Naive B cell (primary cell): ENCODE data around the gene DAO. TPM values are rescaled to one million over a fixed set of nuclear protein-coding genes. Genes with fewer than 3 reads are reported as not detected.

ENCODE experiments used
- ATAC-seq, 2 donors: fragments of 150-1000 bp; cut with Tn5 transposase; 2 replicates each; pipeline ENCODE4 v1.10.0; 2021; ENCODE audit warnings: low read depth in 2 of 2, mild to moderate bottlenecking in 2 of 2, moderate library complexity in 2 of 2
- DNase-seq: peaks from one replicate; pipeline ENCODE4 v3.0.0; 2022
- H3K27ac Mint-ChIP-seq, 6 donors: one replicate each; pipeline ENCODE4 v1.8.0; 2020 to 2022; ENCODE audit warnings: mild to moderate bottlenecking in 6 of 6, mixed read lengths in 6 of 6, moderate library complexity in 5 of 6, inconsistent platforms in 2 of 6
- H3K27me3 Mint-ChIP-seq, 3 donors: one replicate each; pipeline ENCODE4 v1.8.0; 2021 to 2022; ENCODE audit warnings: mixed read lengths in 3 of 3, mild to moderate bottlenecking in 1 of 3
- H3K36me3 Mint-ChIP-seq, 2 donors: one replicate each; pipeline ENCODE4 v1.8.0; 2020 to 2022; ENCODE audit warnings: mixed read lengths in 2 of 2, inconsistent platforms in 1 of 2, mild to moderate bottlenecking in 1 of 2
- H3K4me1 Mint-ChIP-seq, 3 donors: one replicate each; pipeline ENCODE4 v1.8.0; 2020 to 2022; ENCODE audit warnings: mixed read lengths in 3 of 3, inconsistent platforms in 1 of 3, mild to moderate bottlenecking in 1 of 3, moderate library complexity in 1 of 3
- H3K4me3 Mint-ChIP-seq, 8 donors: one replicate each; pipeline ENCODE4 v1.8.0; 2020 to 2022; ENCODE audit warnings: mild to moderate bottlenecking in 8 of 8, mixed read lengths in 8 of 8, moderate library complexity in 8 of 8, inconsistent platforms in 2 of 8
- H3K9me3 Mint-ChIP-seq, 7 donors: one replicate each; pipeline ENCODE4 v1.8.0; 2020 to 2022; ENCODE audit warnings: mixed read lengths in 7 of 7, mild to moderate bottlenecking in 5 of 7, inconsistent platforms in 2 of 7, moderate library complexity in 1 of 7
- polyA plus RNA-seq, 6 donors: library from polyadenylated mRNA; unstranded; fragments of 300-500 nt; fragmentation: Illumina TruSeq; gene quantifications; one replicate each; pipeline ENCODE4 v1.2.3, GENCODE V29; 2021; ENCODE audit warnings: low read depth in 6 of 6

DAO gene
- polyA plus RNA-seq, 6 donors from 2014 or later: not detected

DNA sequence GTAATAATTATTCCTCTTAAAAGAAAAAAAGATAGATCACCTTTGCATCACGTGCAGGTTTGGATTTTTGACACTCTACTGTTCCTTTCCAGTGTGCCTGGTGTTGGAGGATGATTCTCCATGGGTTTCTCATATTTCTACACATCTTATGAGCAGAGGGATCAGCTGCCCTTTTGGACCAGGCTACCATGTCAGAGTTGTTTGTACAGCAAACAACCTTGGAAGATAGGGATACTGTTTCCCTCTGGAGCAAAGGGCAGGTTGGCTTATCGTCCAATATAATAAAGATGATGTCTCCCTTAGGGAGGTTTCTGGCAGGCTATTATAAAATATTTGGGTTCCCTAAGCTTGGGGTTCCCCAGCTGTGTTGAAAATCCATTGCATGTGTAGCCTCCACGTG lies 42.1 kb downstream of the DAO start:
- no peaks in the 10 kb centered on the region for H3K36me3 Mint-ChIP-seq

GRCh38 chr12:108922918-108923317 lies 43.0 kb downstream of the DAO start:
- no peak for ATAC-seq
- H3K9me3 Mint-ChIP-seq: peaks cover 4 to 15% (median 7%) of the 10 kb centered on the region in 7 donors
- no peak overlapping the region for H3K4me3 Mint-ChIP-seq
- DNase-seq: no peak
- H3K27ac Mint-ChIP-seq: no peak overlapping the region
- H3K36me3 Mint-ChIP-seq: no peaks in the 10 kb centered on the region
- H3K27me3 Mint-ChIP-seq: peaks cover 0 to 18% (median 8%) of the 10 kb centered on the region in 3 donors
- peaks cover 14 to 22% (median 19%) of the 10 kb centered on the region in 3 donors for H3K4me1 Mint-ChIP-seq

More for the DNA sequence above, 42.1 kb downstream of the DAO start:
- H3K4me1 Mint-ChIP-seq: peaks cover 14 to 22% (median 19%) of the 10 kb centered on the region in 3 donors
- H3K9me3 Mint-ChIP-seq: peaks cover 4 to 15% (median 7%) of the 10 kb centered on the region in 7 donors
- no peak overlapping the region for H3K27ac Mint-ChIP-seq
- peaks cover 0 to 18% (median 8%) of the 10 kb centered on the region in 3 donors for H3K27me3 Mint-ChIP-seq
- DNase-seq (no peak), ATAC-seq (no peak)
- H3K4me3 Mint-ChIP-seq: no peak overlapping the region

DNA sequence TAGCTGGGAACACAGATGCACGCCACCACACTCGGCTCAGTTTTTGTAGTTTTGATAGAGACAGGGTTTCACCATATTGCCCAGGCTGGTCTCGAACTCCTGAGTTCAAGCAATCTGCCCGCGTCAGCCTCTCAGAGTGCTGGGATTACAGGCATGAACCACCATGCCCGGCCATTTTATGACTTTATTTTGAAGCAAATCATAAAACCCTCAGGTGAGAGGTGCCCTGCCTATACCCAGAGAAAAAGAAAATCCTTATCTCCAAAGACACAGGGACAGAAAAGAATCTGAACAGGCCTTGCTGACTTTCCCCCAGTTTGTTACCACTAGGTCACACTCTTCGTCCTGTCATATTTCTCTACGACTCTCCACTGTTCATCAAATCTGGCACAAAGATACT lies 48.8 kb downstream of the DAO start:
- Mint-ChIP-seq H3K4me3 (peak overlapping the region in 1 of 8 donors; percentile 16), H3K36me3 (no peaks in the 10 kb centered on the region), H3K27ac (no peak overlapping the region), H3K27me3 (peaks cover 0 to under 1% (median 0%) of the 10 kb centered on the region in 3 donors), H3K4me1 (peaks cover 26 to 37% (median 29%) of the 10 kb centered on the region in 3 donors), H3K9me3 (peaks cover 0 to 7% (median 2%) of the 10 kb centered on the region in 7 donors)
- DNase-seq: no peak
- ATAC-seq: no peak

GRCh38 chr12:108930155-108930554 lies 50.3 kb downstream of the DAO start:
- H3K9me3 Mint-ChIP-seq: peaks cover 0 to 6% (median 0%) of the 10 kb centered on the region in 7 donors
- peak overlapping the region in 2 of 6 donors; percentile 40 to 86 for H3K27ac Mint-ChIP-seq
- peak overlapping the region in 3 of 8 donors; percentile 29 to 63 (median 41) for H3K4me3 Mint-ChIP-seq
- peaks cover 18 to 23% (median 20%) of the 10 kb centered on the region in 3 donors for H3K4me1 Mint-ChIP-seq
- peaks cover 0 to 11% (median 9%) of the 10 kb centered on the region in 3 donors for H3K27me3 Mint-ChIP-seq
- no peaks in the 10 kb centered on the region for H3K36me3 Mint-ChIP-seq
- ATAC-seq (peak; percentile 87 to 88), DNase-seq (peak; percentile 11)

DNA sequence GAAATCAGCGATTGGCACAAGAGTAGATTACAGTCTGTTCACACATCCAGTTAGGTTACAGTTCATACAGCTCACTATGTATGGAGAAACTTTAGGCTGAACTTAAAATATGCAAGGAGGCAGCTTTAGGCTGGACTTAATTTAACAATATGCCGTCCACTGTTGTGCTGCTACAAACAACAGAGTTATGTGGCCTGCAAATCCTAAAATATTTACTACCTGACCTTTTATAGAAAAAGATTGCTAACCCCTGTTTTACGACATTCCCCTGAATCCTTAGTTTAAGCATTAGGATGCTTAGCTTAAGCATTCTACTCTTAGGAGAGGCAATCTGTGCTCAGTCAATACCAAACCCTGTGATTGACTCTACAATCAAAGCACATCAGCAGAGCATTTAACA lies 50.9 kb downstream of the DAO start:
- Mint-ChIP-seq H3K36me3 (no peaks in the 10 kb centered on the region), H3K27me3 (peaks cover 0 to 11% (median 9%) of the 10 kb centered on the region in 3 donors), H3K9me3 (no peaks in the 10 kb centered on the region), H3K27ac (no peak overlapping the region), H3K4me3 (peak overlapping the region in 1 of 8 donors; percentile 63), H3K4me1 (peaks cover 12 to 18% (median 15%) of the 10 kb centered on the region in 3 donors)
- ATAC-seq (no peak), DNase-seq (no peak)

- peaks cover 0 to 20% (median 17%) of the 10 kb centered on the region in 3 donors for H3K27me3 Mint-ChIP-seq
- no peak for DNase-seq
- no peak overlapping the region for H3K4me3 Mint-ChIP-seq
- no peaks in the 10 kb centered on the region for H3K9me3 Mint-ChIP-seq
- peak overlapping the region in 1 of 6 donors; percentile 0 for H3K27ac Mint-ChIP-seq
- ATAC-seq: no peak
- peaks cover 11 to 18% (median 15%) of the 10 kb centered on the region in 3 donors for H3K4me1 Mint-ChIP-seq
- H3K36me3 Mint-ChIP-seq: no peaks in the 10 kb centered on the region
These were observed 54.1 kb downstream of the DAO start for GRCh38 chr12:108933949-108934348.

DNA sequence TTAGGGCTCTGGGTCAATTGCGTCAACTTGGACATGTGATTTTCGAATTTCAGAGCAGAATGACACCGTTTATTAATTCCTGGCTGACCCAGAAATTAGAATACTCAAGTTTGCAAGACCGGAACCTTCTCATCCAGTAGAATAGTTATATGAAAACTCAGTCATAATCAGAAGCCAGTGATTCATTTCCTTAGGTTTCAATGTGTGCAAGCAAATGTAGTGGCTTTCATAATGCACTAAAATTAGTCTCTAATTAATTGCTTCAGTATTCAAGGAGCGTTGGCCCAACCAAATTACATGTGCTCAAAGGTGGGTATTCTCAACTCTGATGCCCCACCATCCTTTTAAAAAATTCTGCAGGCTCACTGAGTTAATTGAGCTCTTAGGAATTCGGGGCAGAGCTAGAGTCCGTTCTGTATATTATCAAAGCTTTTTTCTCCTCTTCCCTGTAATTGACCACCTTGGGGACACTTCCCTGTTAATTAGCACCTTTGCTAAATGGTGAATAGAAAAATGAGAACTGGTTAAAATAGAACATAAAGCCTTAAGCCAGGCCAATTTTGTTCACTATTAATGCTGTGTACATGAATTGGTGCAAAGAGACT lies 55.4 kb downstream of the DAO start:
- Mint-ChIP-seq H3K9me3 (no peaks in the 10 kb centered on the region), H3K4me3 (no peak overlapping the region), H3K36me3 (no peaks in the 10 kb centered on the region), H3K27me3 (peaks cover 0 to 20% (median 17%) of the 10 kb centered on the region in 3 donors), H3K27ac (no peak overlapping the region), H3K4me1 (peaks cover 3 to 12% (median 6%) of the 10 kb centered on the region in 3 donors)
- ATAC-seq (no peak), DNase-seq (no peak)

DNA sequence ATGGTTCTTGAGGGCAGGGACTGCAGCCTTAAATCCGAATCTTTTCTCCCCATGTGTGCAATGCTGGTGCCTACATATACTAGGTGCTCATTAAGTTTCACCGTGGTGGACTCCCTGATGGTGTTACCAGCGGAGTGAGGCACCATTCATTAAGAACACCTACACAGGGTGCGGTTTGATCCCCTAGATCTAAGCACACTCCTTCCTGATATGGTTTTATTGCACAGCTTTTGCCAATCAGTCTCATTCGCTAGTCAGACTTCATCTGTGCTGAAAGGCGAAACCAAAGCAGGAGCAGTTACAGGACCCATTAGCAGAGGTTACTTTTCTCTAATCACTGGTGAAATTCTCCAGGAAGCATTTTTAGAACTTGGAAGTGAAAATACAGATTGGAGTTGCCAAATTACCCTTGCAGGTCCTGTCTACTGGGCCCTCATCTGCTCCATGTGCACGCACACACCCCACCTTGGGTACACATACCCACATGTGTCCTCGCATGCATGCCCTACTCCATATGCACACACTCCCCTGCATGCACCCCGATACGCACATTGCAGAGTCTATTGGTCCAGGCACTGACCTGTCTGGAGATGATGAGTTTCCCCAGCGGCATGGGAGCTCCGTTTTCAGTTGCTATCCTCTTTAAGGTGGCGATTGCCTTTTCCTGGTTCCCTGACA lies 58.5 kb downstream of the DAO start:
- Mint-ChIP-seq H3K4me3 (no peak overlapping the region), H3K27me3 (peaks cover 0 to 27% (median 20%) of the 10 kb centered on the region in 3 donors)

DNA sequence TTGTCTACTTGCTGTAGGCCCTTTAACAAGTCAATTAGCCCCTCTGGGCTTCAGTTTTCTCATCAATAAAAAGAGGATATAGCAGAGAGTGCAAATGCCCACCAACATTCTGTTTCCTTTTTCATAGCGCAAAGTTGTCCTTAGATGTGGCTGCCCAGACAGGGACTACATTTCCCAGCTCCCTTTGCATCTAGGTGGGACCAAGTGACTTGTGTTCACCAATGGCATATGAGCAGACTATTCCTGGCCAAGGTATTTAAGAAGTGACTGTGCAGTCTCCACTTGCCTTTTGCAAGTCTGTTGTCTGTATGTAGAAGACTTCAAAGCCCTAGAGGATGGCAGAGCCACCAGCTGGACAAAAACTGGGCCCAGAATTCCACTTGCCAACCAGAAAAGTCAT lies 59.7 kb downstream of the DAO start:
- DNase-seq (peak; percentile 9), ATAC-seq (peak; percentile 85 to 92)
- Mint-ChIP-seq H3K4me1 (peaks cover 0 to 4% (median 0%) of the 10 kb centered on the region in 3 donors), H3K4me3 (no peak overlapping the region), H3K9me3 (peaks cover 0 to 2% (median 0%) of the 10 kb centered on the region in 7 donors), H3K27ac (peak overlapping the region in 1 of 6 donors; percentile 66), H3K27me3 (peaks cover 0 to 27% (median 20%) of the 10 kb centered on the region in 3 donors), H3K36me3 (no peaks in the 10 kb centered on the region)

More for the DNA sequence above, 58.5 kb downstream of the DAO start:
- DNase-seq: no peak
- no peak for ATAC-seq
- no peaks in the 10 kb centered on the region for H3K36me3 Mint-ChIP-seq
- no peak overlapping the region for H3K27ac Mint-ChIP-seq
- peaks cover 0 to 4% (median 0%) of the 10 kb centered on the region in 3 donors for H3K4me1 Mint-ChIP-seq
- H3K9me3 Mint-ChIP-seq: peaks cover 0 to 2% (median 0%) of the 10 kb centered on the region in 7 donors

DNA sequence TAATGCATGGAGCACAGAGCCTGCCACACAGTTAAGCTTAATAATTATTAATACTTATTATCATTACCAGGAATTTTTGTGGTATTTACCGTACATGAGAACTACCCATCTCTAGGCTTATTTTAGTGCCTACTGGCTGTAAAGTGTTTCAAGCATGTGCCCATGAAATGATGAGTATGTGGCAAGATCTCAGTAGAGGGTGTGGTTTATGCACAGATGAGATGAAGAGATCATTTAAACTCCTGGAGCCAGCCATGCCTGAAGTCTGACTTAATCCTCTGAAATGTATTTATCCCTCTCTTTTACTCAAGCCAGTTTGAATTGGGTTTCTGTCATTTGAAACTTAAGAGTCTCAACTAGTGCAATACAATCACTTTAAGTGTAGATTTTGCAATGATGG lies 60.2 kb downstream of the DAO start:
- H3K4me3 Mint-ChIP-seq: no peak overlapping the region
- H3K9me3 Mint-ChIP-seq: peaks cover 0 to 2% (median 0%) of the 10 kb centered on the region in 7 donors
- ATAC-seq: no peak
- peaks cover 0 to 4% (median 0%) of the 10 kb centered on the region in 3 donors for H3K4me1 Mint-ChIP-seq
- H3K36me3 Mint-ChIP-seq: no peaks in the 10 kb centered on the region
- H3K27ac Mint-ChIP-seq: no peak overlapping the region
- DNase-seq: no peak
- H3K27me3 Mint-ChIP-seq: peaks cover 0 to 26% (median 20%) of the 10 kb centered on the region in 3 donors

DNA sequence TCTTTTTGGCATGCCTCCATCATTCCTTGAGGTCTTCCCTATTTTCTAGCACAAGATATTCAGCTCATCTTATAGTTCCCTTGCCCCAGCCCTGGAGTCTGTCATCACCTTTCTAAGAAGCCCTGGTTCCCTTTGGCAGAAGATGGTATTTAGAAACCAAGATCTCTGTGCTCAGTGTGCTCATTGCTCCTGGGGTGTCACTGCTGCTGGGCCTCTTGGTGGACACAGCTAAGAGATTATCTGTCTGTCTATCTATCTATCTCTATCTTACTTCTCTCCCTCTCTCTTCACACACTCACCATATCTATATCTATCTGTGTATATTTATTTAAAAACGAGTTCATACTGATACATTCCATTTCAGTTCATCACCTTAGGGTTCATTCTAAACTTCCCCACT lies 67.2 kb downstream of the DAO start:
- H3K4me3 Mint-ChIP-seq: no peak overlapping the region
- DNase-seq: no peak
- H3K9me3 Mint-ChIP-seq: peaks cover 0 to 8% (median 4%) of the 10 kb centered on the region in 7 donors
- no peak for ATAC-seq
- H3K4me1 Mint-ChIP-seq: peaks cover 4 to 15% (median 4%) of the 10 kb centered on the region in 3 donors
- H3K27ac Mint-ChIP-seq: no peak overlapping the region
- peaks cover 0 to 32% (median 21%) of the 10 kb centered on the region in 3 donors for H3K27me3 Mint-ChIP-seq
- peaks cover 0 to 9% of the 10 kb centered on the region in 2 donors for H3K36me3 Mint-ChIP-seq

DNA sequence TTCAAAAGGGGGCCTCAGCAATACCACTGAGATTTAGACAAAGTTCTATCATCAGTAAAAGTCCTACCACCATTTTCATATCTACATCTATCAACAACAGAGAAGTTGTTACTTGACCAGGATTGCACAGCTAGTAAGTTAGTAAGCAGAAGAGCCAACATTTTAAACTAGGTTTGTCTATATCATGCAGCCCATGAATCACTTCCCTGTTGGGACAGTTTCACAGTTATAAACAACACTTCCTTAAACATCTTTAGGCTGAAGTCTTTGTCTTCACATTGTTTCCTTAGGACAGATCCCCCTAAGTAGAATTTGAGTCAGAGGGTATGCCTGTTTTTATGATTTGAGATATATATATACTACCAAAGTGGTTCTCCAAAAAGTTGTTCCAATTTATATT lies 68.5 kb downstream of the DAO start:
- ATAC-seq (no peak), DNase-seq (no peak)
- H3K27ac Mint-ChIP-seq: no peak overlapping the region
- H3K36me3 Mint-ChIP-seq: peaks cover 0 to 9% of the 10 kb centered on the region in 2 donors
- peaks cover 0 to 8% (median 4%) of the 10 kb centered on the region in 7 donors for H3K9me3 Mint-ChIP-seq
- H3K4me1 Mint-ChIP-seq: peaks cover 4 to 15% (median 4%) of the 10 kb centered on the region in 3 donors
- H3K4me3 Mint-ChIP-seq: no peak overlapping the region
- H3K27me3 Mint-ChIP-seq: peaks cover 4 to 27% (median 21%) of the 10 kb centered on the region in 3 donors

GRCh38 chr12:108949976-108950375 lies 70.1 kb downstream of the DAO start:
- Mint-ChIP-seq H3K36me3 (peaks cover 0 to 9% of the 10 kb centered on the region in 2 donors), H3K4me3 (no peak overlapping the region), H3K9me3 (peaks cover 0 to 8% (median 4%) of the 10 kb centered on the region in 7 donors), H3K27me3 (peaks cover 5 to 18% (median 12%) of the 10 kb centered on the region in 3 donors), H3K27ac (peak overlapping the region in 1 of 6 donors; percentile 3), H3K4me1 (peaks cover 4 to 15% (median 4%) of the 10 kb centered on the region in 3 donors)
- DNase-seq: no peak
- ATAC-seq: no peak
